Activated effector memory CD4-positive, alpha-beta T cell treated with anti-CD3 and anti-CD28 coated beads, Interleukin-2, amount 50 U/mL, for 16 hours (primary cell): ENCODE measurements around the gene EML4.
"Not testable (repeated sequence)": the region's sequence is repeated elsewhere in the genome, so short reads cannot be mapped to it uniquely, and the experiment has no call there.

ENCODE experiments used
- DNase-seq: peaks from one replicate; pipeline ENCODE4 v3.0.0-alpha.2; 2020

The EML4 gene

DNA sequence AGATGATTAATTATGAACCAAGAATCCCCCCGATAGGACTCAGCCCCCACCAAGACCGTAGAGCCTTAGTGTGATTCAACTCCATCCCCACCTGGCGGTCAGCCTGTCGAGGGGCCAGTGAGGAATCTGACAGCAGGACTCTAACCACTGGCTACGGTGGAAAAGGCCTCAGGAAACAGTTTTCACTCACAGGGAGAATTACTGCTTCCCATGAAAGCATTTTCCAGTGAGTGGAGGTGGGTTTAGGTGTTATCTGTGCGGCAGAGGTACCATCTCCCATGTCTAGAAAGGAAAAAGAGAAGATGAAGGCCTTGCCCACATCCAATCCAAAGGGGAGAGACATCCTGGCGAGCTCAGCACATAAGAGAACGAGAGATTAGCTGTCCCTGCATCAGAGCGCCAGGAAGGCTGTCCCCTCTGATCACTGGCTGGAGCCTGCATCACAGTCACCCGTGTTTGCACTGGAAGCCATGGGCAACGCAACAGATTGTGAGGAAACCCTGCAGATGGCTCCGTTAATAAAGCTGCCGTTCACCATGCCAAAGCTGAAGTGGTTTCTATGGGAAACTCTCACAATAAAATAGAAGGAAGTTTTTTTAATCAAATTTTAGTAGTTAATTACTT is 169.5 kb downstream of the EML4 start:
- no peak for DNase-seq

DNA sequence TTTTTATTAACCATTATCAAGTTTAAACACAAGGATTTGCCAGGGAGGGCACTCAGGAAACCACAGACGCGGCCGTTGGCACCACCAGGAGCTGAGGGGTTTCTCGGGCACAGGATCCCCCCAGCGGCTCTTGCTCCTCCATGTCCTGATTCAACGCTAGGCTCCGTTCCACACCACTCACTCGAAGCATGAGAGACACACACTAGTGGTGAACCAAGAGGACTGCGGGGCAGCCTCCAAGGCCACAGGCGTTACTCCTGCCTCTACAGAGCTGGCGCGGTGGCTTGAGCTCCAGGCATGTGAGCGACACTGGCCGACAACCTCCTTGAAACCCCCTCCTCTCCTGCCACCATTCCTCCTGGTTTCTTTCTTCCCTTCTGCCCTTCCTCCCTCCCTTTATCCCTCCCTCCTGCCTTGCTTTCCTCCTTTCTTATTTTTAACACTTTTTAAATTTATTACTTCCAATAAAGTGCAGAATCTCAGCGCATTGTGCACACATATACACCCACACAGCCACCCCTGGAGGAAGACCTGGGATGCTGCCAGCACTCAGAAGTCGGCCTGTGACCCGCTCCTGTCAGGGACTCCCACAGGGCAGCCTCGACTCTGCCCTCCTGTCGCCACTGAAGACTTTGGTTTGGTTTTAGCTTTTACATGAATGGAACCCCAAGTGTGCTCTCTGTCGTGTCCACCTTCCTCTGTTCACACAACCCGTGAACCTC is 170.2 kb downstream of the EML4 start:
- no peak for DNase-seq

DNA sequence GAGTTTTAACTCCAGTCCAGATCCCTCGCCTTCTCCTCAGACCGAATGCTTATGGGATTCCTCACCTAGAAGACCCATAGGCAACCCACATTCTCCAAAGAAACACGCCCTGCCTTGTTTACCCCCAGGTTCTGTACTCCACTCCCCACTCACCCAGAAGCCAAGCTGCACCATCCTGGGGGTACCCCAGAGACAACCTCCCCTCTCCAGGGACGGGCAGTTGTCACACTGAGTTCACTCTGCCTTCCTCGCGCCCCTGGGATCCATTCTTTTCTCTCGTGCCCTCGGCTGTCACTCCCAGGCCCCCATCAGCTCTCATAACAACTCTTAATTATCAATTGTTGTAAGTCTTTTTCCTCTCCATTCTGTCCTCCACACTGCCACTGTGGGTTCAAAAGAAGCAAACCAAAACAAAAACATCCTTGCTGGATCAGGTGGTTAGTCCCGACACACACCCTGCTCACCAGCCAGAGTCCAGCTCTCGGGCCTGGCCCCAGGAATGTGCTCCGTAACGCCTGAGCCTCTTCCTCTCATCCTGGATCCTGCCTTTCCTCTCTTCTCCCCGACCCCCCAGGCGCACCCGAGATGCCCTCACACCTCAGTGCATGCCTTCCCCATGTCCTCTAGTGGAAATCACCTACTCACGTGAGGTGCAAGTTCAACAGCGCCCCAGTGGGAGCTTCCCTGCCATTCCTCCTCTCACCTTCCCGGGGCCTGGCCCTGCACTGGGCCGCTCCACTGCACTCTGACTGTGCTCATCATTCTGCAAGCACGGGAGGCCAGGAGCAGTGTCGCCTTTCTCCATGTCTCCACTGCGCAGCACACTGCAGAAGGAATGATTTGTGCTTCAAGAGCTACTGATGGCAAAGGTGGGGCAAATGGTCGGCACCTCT is 171.1 kb downstream of the EML4 start:
- no peak for DNase-seq

DNA sequence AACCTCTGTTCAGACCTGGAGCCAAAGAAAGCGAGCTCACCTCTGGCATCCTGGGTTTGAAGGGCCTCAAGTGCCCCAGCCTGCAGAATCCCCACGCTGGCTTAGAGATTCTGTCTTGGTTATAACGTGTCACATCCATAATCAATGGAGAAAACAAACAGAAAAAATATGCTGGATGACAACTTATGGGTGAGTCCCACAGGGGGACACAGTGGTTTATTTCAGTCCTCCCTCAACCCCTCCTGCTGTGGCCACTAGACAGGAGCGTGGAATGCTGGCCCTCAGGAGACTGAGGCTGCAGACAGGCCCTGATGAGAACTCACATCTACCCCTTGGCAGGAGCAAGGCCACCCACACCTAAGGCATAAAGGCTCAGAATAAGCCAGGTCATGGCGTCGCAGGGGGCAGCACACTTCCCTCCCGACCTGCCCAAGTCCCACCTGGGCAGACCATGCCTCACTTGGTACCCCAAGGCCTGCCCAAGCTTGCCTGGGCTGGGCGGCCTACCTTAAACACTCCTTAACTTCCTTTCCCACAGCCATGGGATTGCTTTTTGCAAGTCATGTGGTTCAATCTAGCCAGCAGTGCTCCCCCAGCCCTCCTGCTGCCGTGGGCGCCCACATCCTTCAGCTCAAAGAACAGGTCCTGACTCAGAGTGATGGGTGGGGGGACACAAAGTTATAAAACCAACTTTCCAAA is 171.9 kb downstream of the EML4 start:
- DNase-seq, result no peak

DNA sequence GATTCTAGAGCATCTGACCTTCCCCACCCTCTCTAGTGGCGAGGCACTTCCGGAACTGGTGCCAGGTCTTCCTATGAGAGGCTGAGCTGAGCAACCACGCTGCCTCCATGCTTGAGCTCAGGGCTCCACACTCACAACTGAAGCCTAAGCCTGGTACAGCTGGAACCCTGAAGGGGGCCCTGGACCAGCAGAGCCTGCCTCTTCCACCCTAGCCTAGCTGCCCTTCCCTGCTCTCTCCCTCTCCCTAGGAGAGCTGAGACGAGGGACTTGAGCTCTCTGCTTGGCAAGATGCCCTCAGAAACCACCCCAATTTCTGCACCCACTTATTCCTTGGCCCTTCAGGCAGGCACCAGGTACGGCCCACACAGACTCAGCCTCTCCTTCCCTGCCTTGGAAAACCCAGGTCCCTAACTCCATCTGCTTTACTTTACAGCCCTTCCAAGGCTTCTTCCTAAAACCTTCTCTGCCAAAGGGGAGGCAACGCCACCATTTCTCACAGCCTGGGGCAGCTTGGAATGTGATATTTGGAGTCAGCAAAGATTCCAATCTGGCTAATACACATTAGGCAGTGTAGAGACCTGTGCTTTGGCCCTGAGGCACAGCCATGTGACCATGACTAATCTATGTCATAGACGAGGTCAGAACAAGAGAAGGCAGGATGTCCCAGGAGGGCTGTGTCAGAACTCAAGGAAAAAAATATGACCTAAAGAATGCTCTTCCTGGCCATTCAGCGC is 173.1 kb downstream of the EML4 start:
- DNase-seq, result no peak

DNA sequence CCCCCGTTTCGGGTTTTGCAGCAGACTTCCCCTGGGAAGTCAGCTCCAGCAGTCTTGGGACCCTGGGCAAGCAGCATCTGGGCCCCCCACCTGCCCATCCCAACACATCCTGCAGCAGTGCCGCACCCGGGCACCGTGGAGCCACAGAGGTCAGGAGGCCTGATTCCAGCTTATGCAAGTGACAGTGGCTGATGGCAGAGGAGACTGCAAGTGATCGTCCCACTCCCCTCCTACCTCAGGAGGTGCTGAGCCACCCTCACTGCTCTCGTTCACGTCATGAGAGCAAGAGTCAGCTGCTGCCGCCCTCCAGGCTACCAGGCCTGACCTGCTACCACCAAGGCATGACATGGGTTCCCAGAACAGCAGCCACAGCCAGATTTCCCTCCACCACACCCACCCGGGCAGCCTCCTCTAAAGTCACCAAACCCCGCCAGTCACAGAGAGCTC is 173.7 kb downstream of the EML4 start:
- DNase-seq, result no peak

DNA sequence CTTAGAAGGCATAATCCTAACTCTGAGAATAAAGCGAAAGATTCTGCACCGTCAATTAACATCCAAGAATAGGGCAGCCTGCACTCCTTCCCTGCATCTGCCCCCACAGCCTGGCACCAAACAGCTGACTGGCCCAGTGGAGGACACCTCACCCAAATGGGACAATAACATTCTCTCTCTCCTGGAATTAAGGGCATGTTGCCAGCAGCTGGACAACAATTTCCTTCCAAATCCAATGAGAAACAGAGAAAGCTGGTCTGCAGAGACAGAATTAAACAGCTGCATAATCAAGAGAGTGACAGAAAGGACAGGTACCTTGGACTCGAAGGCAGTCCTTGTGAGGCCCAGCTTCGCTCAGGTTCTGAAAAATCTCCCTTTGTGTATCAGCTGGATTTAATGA is 176.8 kb downstream of the EML4 start:
- DNase-seq, result no peak

DNA sequence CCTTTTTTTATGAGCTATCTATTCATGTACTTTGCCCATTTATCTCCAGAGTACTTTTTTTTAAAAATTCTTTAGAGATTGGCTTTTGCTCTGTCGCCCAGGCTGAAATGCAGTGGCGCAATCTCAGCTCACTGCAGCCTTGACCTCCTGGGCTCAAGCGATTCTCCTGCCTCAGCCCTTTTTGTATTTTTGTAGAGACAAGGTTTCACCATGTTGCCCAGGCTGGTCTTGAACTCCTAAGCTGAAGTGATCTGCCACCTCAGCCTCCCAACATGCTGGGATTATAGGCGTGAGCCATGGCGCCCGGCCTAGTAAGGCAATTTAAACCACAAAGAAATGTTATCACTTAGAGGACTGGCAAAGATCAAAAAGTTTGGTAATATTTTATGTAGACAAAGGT is 177.7 kb downstream of the EML4 start:
- not testable (repeated sequence) for DNase-seq

DNA sequence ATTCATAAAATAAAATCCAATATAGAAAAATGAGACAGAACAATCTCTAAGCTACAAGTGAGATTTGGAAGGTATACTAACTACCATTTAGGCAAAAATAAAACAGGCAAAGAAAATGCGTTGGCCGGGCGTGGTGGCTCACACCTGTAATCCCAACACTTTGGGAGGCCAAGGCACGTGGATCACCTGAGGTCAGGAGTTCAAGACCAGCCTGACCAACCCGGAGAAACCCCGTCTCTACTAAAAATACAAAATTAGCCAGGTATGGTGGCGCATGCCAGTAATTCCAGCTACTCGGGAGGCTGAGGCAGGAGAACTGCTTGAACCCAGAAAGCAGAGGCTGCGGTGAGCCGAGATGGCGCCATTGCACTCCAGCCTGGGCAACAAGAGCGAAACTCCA is 178.4 kb downstream of the EML4 start:
- DNase-seq, result not testable (repeated sequence)

DNA sequence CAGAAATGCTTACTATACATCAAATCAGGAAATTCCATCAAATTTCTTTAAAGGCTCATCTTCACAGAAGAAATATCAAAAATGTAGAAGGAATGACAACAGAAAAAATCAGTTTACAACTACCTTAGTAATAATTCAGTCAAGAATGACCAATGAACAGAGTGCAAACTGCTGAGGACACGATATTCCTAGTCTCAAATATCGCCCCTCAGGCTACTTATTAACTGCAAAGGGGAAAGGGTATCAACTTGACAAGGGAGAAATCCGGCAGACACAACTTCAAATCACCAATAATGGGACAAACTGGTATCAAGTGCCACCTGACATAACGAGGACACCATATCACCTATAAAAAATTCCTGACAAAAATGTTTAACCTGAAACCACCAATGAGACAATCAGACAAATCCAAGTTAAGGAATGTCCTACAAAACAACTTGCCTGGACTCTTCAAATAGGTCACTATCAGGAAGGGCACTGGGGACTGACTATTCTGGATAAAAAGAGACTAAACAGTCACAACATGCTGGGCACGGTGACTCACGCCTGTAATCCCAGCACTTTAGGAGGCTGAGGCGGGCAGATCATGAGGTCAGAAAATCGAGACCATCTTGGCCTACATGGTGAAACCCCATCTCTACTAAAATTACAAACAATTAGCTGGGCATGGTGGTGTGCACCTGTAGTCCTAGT is 179.1 kb downstream of the EML4 start:
- DNase-seq, result no peak

DNA sequence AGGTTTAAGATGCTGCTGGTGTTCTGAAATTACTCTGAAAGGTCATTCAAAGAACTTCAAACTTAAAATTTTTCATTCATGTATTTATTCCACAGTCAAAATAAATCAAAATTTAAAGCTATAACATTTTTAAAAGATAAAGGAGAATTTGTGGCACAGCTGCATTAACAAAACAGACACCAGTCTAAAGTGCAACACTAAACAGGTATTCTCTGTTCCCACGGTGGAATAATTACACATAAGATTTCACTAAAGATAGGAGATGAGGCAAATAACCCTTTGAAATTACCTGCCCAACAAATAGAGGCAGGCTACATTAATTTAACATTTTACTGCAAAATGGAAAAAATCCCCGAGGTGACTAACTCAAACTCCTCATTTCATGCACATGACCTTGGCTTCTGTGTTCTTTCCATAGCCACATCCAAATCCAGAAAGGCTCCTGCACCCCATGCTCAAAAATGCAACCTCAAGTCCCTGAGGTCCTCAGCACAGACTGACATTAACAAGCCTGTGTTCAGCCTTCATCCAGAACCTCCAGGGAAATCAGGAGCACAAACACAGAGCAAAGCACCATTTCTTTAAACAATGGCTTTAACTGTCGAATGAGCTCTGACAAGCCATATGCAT is 181.4 kb downstream of the EML4 start:
- no peak for DNase-seq

DNA sequence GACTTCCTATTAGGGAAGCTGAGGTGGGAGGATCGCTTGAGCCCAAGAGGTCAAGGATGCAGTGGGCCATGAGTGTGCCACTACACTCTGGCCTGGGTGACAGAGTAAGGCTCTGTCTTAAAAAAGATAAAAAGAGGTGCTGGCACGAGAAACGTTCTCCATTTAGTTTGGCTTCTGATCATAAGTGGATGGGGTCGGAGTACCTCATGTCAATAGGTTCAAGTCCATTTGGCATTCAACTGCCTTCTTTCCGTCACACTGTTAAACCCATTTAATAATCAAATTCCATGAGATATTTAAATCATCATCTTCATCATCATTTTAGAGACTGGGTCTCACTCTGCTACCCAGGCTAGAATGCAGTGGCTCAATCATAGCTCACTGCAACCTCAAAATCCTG is 182.7 kb downstream of the EML4 start:
- no peak for DNase-seq

DNA sequence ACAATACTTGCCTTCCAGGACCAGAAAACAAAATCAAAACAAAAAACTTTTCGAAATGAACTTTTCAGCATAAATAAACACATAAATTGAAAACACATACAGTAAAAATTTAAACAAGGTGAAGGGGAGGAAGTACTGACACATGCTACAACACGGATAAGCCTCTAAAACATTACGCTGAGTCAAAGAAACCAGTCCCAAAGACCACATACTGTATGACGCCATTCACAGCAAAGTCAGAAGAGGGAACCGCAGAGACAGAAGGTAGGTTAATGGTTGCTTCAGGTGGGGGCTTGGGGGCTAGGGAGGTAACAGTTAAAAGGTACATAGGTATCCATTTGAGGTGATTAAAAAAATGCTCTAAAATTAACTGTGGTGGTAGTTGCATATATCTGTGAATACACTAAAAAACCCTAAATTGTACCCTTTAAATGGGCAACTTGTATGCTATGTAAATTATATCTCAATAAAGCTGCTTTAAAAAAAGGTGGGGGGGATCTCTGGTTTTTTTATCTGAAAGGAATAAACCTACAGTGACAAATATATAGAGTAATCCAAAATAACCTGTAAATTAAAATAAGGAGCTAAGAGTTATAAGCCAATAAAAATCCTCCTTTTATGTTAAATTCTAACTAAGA is 184.8 kb downstream of the EML4 start:
- DNase-seq, result no peak

DNA sequence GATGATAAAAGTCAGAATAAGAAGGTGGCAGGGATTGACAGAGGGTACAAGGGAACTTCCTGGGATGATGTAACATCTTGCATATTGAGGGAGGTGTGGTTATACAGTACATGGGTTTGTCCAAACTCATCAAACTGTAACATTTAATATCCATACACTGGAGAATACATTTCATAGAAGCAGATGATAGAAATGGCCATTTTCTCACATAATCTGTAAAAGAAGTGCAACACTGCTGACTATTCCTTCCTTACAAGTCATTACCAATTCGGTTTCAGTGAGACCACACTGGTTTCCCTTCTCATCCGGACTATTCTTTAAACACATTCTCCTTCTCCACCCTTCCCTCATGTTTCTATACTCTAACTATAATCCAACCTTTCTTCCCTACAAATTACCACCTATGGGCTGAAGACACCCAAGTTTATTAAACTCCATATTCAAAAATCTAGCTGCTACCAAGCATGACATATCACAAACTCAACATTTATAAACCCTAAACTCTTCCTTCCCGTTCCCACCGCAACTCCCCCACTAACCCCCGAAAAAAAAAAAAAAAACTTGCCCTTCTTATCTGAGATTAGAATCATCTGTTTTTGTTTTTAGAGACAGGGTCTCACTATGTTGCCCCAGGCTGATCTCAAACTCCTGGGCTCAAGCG is 190.3 kb downstream of the EML4 start:
- no peak for DNase-seq

DNA sequence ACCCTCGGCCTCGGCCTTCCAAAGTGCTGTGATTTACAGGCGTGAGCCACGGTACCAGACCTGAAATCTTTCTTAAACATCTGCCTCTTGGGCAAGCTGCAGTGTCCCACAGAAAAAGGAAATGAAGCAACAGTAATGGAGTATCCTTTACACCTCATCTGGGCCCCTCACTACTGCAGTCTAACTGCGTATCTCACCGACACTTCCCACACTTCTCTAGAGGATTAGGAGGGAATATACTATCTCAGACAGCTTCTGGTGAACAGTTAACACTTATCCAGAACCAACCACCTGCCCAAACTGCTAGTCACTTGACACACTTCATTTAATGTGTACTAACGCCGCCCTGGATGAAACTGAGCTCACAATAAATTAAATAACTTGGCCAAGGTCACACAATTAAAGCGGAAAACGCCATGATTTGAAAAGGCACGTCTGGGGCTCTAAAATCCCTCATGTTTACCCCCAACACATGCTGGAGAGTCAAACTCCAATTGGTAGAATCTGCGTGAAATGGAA is 190.9 kb downstream of the EML4 start:
- peak; percentile 71 for DNase-seq

DNA sequence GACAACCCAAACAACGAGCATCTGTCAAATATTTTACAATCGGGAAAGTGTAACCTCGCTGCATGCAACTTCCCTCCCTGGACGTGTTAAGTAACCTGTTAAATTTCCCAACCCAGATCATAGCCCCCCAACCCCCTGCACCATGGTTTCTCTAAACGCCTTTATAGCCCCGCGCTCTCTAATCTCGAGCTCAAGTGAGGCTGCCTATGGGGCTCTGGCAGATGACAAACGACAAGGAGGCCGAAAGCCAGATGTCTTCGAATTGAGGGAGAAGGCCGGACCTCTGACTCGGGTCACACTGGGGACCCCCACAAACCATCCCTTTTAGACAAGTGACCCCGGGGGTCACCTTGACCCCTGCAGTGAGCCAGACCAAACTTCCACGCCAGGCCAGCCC is 191.3 kb downstream of the EML4 start:
- DNase-seq, result no peak

DNA sequence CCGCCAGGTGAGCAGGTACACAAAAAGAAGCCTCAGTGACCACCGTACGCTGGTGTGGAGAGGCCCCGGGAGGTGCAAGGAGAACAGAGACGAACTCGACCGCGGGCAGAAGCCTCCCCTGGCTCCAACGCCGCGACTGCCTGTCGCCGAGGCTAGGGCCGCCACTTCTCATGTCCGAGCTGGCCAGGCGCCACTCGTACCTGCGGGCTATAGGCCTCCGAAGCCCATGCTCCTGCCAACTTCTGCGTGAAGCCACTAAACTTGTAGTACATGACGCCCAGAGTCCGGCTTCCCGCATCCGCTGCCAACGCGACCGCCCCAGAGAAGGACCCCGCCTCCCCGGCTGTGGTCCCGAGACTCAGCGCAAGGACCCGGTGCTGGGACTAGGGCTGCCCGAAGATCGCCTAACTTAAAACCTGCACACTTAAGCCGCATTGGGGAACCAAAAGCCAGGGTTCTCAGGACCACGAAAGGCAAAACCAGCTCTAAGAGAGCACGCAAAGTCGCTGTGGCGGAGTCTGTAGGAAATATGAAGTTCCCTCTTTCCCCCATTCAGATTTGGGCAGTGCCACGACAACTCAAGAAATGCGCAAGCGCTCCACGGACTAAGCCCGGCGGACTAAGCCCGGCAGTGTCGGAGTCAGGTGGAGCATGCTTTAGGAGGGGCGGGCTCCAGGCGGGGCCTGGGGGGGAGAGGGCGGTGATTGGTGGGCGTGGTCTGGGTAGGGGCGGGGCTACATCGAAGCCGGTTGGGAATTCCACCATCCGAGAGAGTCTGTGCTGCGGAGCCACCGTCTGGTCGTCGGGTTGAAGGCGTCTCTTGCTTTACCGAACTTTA is 192.0 kb downstream of the EML4 start, which contains the start of gene COX7A2L:
COX7A2L (minus strand) TSS at position 328 of the 838 bp plus-strand sequence; CDS start at position 272, 56 bp downstream.
- DNase-seq, result peak; percentile 98

DNA sequence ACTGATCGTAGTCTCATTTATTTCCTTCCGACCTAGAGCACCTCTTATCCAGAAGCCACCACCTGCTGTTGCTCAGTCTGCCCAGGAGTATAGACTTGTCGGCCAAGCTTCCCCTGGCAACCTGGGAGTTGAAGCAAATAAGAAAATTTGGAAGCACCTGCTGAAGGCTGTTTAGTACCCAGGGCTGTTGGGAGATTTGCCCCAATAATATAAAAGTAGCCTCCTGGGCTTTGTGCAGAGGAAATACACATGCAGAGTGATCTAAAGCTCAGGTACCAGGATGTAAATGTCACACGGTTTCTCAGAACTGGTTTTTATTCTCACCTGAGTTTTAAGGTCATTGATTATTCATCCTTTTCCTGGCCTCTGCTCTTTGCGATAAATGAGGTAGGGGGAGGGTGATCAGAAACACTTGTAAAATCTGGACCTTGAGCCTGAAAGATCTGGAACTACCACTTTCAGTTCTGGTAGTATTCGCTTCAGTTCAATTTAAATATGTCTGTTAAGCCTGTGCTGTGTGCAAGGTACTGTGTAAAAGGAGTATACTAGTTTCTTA is 192.7 kb downstream of the EML4 start:
- DNase-seq, result no peak
